Kidney (tissue), 14 donors: ENCODE data around the gene MYOG. TPM values are rescaled to one million over a fixed set of nuclear protein-coding genes. Genes with fewer than 3 reads are reported as not detected.

Experiments used
- DNase-seq, 5 donors: peaks; one replicate each; pipeline ENCODE4 v3.0.0-alpha.2; 2013 to 2020
- FAIRE-seq: peaks from 2 replicates; lab custom pipeline; 2012; peaks lifted over from hg19 to GRCh38; lab: Jason Lieb, UNC
- H3K27ac ChIP-seq, 2 donors: one replicate each; pipeline ENCODE4 v1.7.0; 2013; ENCODE audit warnings: low read depth in 2 of 2, low read length in 2 of 2, inconsistent platforms in 1 of 2
- H3K27me3 ChIP-seq: one replicate; pipeline ENCODE4 v1.7.1; 2013; ENCODE audit warnings: low read length, inconsistent platforms; ENCODE audit not compliant: control insufficient read depth, insufficient read depth
- H3K36me3 ChIP-seq, 3 donors: one replicate each; pipeline versions ENCODE4 v1.7.0 to v1.7.1; 2013; ENCODE audit warnings: low read length in 3 of 3, control low read depth in 1 of 3, inconsistent platforms in 1 of 3; ENCODE audit not compliant: insufficient read depth in 3 of 3, control insufficient read depth in 2 of 3
- H3K4me1 ChIP-seq, 3 donors: one replicate each; pipeline versions ENCODE4 v1.7.0 to v1.7.1; 2013; ENCODE audit warnings: low read length in 3 of 3, inconsistent platforms in 1 of 3, low read depth in 1 of 3; ENCODE audit not compliant: control insufficient read depth in 2 of 3, insufficient read depth in 2 of 3
- H3K4me3 ChIP-seq, 3 donors: one replicate each; pipeline versions ENCODE4 v1.7.0 to v1.8.1; 2013; ENCODE audit warnings: low read length in 3 of 3, control low read depth in 1 of 3, inconsistent platforms in 1 of 3
- H3K9ac ChIP-seq, 3 donors: one replicate each; pipeline versions ENCODE4 v1.7.0 to v1.7.1; 2013; ENCODE audit warnings: low read length in 3 of 3, control low read depth in 1 of 3, inconsistent platforms in 1 of 3
- H3K9me3 ChIP-seq, 3 donors: one replicate each; pipeline versions ENCODE4 v1.7.0 to v1.7.1; 2013; ENCODE audit warnings: low read length in 3 of 3, control low read depth in 1 of 3, inconsistent platforms in 1 of 3; ENCODE audit not compliant: control insufficient read depth in 2 of 3, insufficient read depth in 1 of 3
- intact Hi-C: fragments of 100-400 bp; cut with DNase I; formaldehyde crosslinking; loops from one replicate; pipeline ENCODE4 v1.11.1; 2022
- polyA plus RNA-seq: library from polyadenylated mRNA; stranded (reverse); fragments of 350-450 nt; fragmentation: Illumina TruSeq; extraction: RNeasy Lipid Tissue Mini Kit (QIAGEN cat#74804); gene quantifications from one replicate; pipeline ENCODE4 v1.2.3, GENCODE V29; 2014; ENCODE audit warnings: low read depth, low replicate concordance; ENCODE audit not compliant: insufficient read depth
- total RNA-seq: library from RNA; stranded (reverse); fragmentation: NEBNext Ultra II Directional; extraction: Animal tissue kit (Norgen Biotek cat#: 25700); gene quantifications from one replicate; pipeline ENCODE4 v1.2.1, GENCODE V29; 2021
- TF ChIP-seq, protein P1 (sequence below): IDR thresholded peaks from 3 replicates; pipeline ENCODE4 v1.5.1; 2012; ENCODE audit warnings: mild to moderate bottlenecking, moderate library complexity, borderline replicate concordance; ENCODE audit not compliant: insufficient read depth; ENCODE audit errors: extremely low read depth
- donor health status: control.
- donor health status: control.
- donor health status: control.
- donor health status: control.
- donor health status: control.
- donor health status: DM: yes; HTN: yes; CAD: no.
- donor health status: Normal renal cell carcinoma (clear cell type).

MYOG gene
- total and polyA plus RNA-seq, 2 donors from 2014 or later = not detected

GRCh38 chr1:203048086-203048485 lies 37.7 kb downstream of the MYOG start:
- Histone ChIP-seq H3K27me3 (no peaks in the 10 kb centered on the region), H3K9me3 (no peaks in the 10 kb centered on the region), H3K9ac (no peak overlapping the region), H3K4me3 (no peak overlapping the region), H3K27ac (no peak overlapping the region), H3K4me1 (peaks cover 0 to 3% (median 0%) of the 10 kb centered on the region in 3 donors), H3K36me3 (no peaks in the 10 kb centered on the region)
- FAIRE-seq = no peak
- intact Hi-C loops = no loop called here
- TF ChIP-seq, protein P1, sequence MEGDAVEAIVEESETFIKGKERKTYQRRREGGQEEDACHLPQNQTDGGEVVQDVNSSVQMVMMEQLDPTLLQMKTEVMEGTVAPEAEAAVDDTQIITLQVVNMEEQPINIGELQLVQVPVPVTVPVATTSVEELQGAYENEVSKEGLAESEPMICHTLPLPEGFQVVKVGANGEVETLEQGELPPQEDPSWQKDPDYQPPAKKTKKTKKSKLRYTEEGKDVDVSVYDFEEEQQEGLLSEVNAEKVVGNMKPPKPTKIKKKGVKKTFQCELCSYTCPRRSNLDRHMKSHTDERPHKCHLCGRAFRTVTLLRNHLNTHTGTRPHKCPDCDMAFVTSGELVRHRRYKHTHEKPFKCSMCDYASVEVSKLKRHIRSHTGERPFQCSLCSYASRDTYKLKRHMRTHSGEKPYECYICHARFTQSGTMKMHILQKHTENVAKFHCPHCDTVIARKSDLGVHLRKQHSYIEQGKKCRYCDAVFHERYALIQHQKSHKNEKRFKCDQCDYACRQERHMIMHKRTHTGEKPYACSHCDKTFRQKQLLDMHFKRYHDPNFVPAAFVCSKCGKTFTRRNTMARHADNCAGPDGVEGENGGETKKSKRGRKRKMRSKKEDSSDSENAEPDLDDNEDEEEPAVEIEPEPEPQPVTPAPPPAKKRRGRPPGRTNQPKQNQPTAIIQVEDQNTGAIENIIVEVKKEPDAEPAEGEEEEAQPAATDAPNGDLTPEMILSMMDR = no peak
- DNase-seq = peak in 1 of 5 donors; percentile 63

- TF ChIP-seq, protein P1 = no peak
- no peak for FAIRE-seq
- Histone ChIP-seq H3K27ac (no peak overlapping the region), H3K4me1 (peaks cover 0 to 3% (median 0%) of the 10 kb centered on the region in 3 donors), H3K36me3 (no peaks in the 10 kb centered on the region), H3K4me3 (no peak overlapping the region), H3K27me3 (no peaks in the 10 kb centered on the region), H3K9me3 (no peaks in the 10 kb centered on the region), H3K9ac (no peak overlapping the region)
- intact Hi-C loops = no loop called here
- peak in 4 of 5 donors; percentile 35 to 64 (median 44) for DNase-seq
Observed at GRCh38 chr1:203046984-203047630, 38.7 kb downstream of the MYOG start.

DNA sequence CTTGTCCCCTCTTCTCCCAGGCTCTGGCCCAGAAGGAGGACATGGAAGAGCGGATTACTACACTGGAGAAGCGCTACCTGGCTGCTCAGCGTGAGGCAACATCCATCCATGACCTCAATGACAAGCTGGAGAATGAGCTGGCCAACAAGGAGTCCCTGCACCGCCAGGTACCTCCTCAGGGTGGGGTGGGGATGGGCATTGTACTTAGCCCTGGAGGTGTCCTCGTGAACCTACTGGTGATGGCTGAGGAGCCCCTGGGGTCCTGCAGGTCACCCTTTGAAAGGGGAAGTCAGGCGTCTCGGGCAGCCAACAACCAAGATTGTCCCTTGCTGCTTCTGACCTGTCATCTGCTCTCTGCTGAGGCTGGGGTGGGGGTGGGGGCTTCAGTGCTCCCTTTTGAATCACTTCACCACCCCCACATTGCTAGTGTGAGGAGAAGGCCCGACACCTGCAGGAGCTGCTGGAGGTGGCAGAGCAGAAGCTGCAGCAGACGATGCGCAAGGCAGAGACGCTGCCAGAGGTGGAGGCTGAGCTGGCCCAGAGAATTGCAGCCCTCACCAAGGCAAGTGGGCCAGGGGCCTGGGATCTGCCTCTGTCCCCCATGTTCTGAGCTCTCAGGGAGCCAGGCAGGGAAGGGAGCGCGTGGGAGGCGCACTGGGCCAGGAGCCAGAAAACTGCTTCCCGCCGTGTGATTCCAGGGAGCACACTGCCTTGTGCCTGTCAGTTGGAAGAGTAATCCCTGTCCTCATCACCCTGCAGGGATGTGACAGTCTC lies 39.8 kb downstream of the MYOG start:
- Histone ChIP-seq H3K27me3 (no peaks in the 10 kb centered on the region), H3K27ac (no peak overlapping the region), H3K4me3 (no peak overlapping the region), H3K4me1 (peaks cover 0 to 3% (median 0%) of the 10 kb centered on the region in 3 donors), H3K9ac (no peak overlapping the region), H3K9me3 (no peaks in the 10 kb centered on the region), H3K36me3 (no peaks in the 10 kb centered on the region)
- FAIRE-seq = no peak
- TF ChIP-seq, protein P1 = no peak
- intact Hi-C loops = no loop called here
- DNase-seq = peak in 2 of 5 donors; percentile 48 to 69
